ENCODE measurements around the gene PTP4A1. TPM values are rescaled to one million over a fixed set of nuclear protein-coding genes. Genes with fewer than 3 reads are reported as not detected.
"Not testable (repeated sequence)": the region's sequence is repeated elsewhere in the genome, so short reads cannot be mapped to it uniquely, and the experiment has no call there.

Gene PTP4A1
- 181 and 234 TPM in 2 replicates for total RNA-seq

DNA sequence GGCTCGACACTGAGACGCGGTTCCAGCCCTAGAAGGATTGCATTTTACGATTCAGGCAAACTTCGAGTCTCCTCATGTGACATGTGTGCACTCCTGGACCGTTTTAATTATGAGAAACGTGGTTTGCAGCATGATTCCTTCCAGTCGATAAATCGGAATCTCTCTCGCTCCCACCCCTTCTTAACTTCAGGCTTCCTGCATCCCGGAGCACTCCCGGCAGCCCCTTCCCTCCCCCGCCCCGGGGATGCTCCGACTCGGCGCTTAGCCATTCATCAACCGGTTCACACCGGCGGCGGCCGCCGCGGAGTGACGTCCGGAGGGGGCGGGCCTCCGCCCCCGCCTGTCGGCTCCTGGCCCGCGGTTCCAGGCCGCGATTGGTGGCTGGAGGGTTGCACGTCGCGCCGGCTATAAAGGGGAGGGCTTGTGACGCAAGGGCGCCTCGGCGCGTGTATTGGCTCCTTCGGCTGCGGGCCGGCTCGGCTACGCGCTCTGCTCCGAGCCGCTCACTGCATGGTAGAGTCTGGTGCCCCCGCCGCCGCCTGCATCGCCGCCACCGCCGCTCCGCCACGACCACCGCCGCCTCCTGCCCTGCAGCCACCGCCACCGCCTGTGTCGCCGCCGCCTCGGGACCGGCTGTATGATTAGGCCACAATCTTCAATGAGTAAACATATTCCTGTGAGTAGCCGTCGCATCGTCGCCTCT lies at the start of gene PTP4A1, which contains the start of gene LOC128125822:
Gene PTP4A1, plus strand, starts transcription at position 437 of the 703 bp plus-strand sequence. CDS start 4,401 bp downstream, outside the sequence.
Gene LOC128125822, plus strand, starts transcription at position 437 of the 703 bp plus-strand sequence.
- no peaks in the 10 kb centered on the region for H3K27me3 ChIP-seq (ENCODE audit: control insufficient read depth, insufficient read depth, low read length)
- no peak for TF ChIP-seq CTCF (IDR thresholded peaks at IDR 0.05; ENCODE audit: insufficient read depth, low read length, severe bottlenecking)
- peak within 1 kb of the TSS; percentile 95 for H3K4me3 ChIP-seq (ENCODE audit: low read depth, low read length)
- FAIRE-seq = no peak
- peak; percentile 88 for DNase-seq (ENCODE audit: low read depth)
- peaks cover 7% of the 10 kb centered on the region for H3K36me3 ChIP-seq (ENCODE audit: control insufficient read depth, insufficient read depth, low read length)

- peak; percentile 36 for DNase-seq (ENCODE audit: low read depth)
- not testable (repeated sequence) for FAIRE-seq; H3K36me3 ChIP-seq (ENCODE audit: control insufficient read depth, insufficient read depth, low read length); H3K4me3 ChIP-seq (ENCODE audit: low read depth, low read length); H3K27me3 ChIP-seq (ENCODE audit: control insufficient read depth, insufficient read depth, low read length)
Measured at GRCh38 chr6:63522911-63523287, 49.4 kb upstream of the PTP4A1 start.

- DNase-seq (ENCODE audit: low read depth) = no peak
- Histone ChIP-seq H3K4me3 (ENCODE audit: low read depth, low read length) (no peak overlapping the region), H3K27me3 (ENCODE audit: control insufficient read depth, insufficient read depth, low read length) (no peaks in the 10 kb centered on the region), H3K36me3 (ENCODE audit: control insufficient read depth, insufficient read depth, low read length) (no peaks in the 10 kb centered on the region)
- TF ChIP-seq CTCF (IDR thresholded peaks at IDR 0.05; ENCODE audit: insufficient read depth, low read length, severe bottlenecking) = no peak
- FAIRE-seq = no peak
Measured at GRCh38 chr6:63523630-63524029, 48.6 kb upstream of the PTP4A1 start.

- no peak for DNase-seq (ENCODE audit: low read depth)
- FAIRE-seq = no peak
- Histone ChIP-seq H3K4me3 (ENCODE audit: low read depth, low read length) (no peak overlapping the region), H3K27me3 (ENCODE audit: control insufficient read depth, insufficient read depth, low read length) (no peaks in the 10 kb centered on the region), H3K36me3 (ENCODE audit: control insufficient read depth, insufficient read depth, low read length) (no peaks in the 10 kb centered on the region)
- TF ChIP-seq CTCF (IDR thresholded peaks at IDR 0.05; ENCODE audit: insufficient read depth, low read length, severe bottlenecking) = no peak
Measured at GRCh38 chr6:63525186-63525878, 46.9 kb upstream of the PTP4A1 start.

- Histone ChIP-seq H3K36me3 (ENCODE audit: control insufficient read depth, insufficient read depth, low read length) (no peaks in the 10 kb centered on the region), H3K27me3 (ENCODE audit: control insufficient read depth, insufficient read depth, low read length) (no peaks in the 10 kb centered on the region), H3K4me3 (ENCODE audit: low read depth, low read length) (no peak overlapping the region)
- no peak for FAIRE-seq
- TF ChIP-seq CTCF (IDR thresholded peaks at IDR 0.05; ENCODE audit: insufficient read depth, low read length, severe bottlenecking) = no peak
- DNase-seq (ENCODE audit: low read depth) = peak; percentile 67
Measured at GRCh38 chr6:63526931-63527330, 45.3 kb upstream of the PTP4A1 start.

GRCh38 chr6:63527658-63528514 lies 44.4 kb upstream of the PTP4A1 start:
- no peak overlapping the region for H3K4me3 ChIP-seq (ENCODE audit: low read depth, low read length)
- TF ChIP-seq CTCF (IDR thresholded peaks at IDR 0.05; ENCODE audit: insufficient read depth, low read length, severe bottlenecking) = no peak
- FAIRE-seq = peak; percentile 99

More at GRCh38 chr6:63527658-63528514, 44.4 kb upstream of the PTP4A1 start:
- peak; percentile 100 for DNase-seq (ENCODE audit: low read depth)
- H3K36me3 ChIP-seq (ENCODE audit: control insufficient read depth, insufficient read depth, low read length) = no peaks in the 10 kb centered on the region
- no peaks in the 10 kb centered on the region for H3K27me3 ChIP-seq (ENCODE audit: control insufficient read depth, insufficient read depth, low read length)

Data from bronchial epithelial cell (primary cell).